A549 (cell line): Measurements from ENCODE around the gene GNG7. TPM values are rescaled to one million over a fixed set of nuclear protein-coding genes. Genes with fewer than 3 reads are reported as not detected.

Experiments
- ATAC-seq, 2 experiments: fragments of 200-7000 bp in 1 of 2; fragments of >200 bp in 1 of 2; cut with Nextera tagmentation in 1 of 2; cut with Tn5 transposase in 1 of 2; 3 replicates each; pipeline versions ENCODE4 v1.8.0 to v1.9.1; 2018 to 2020; ENCODE audit warnings: mild to moderate bottlenecking in 1 of 2, moderate library complexity in 1 of 2
- CTCF ChIA-PET: fragments of 300-600 bp; sonication (Branson Sonifier 250); formaldehyde crosslinking; extraction: SDS; loops from one replicate; lab custom pipeline; 2021; ENCODE audit warnings: antibody characterized with exemption, inconsistent platforms; lab: Yijun Ruan, JAX
- POLR2A ChIA-PET: fragments of 350-600 bp; formaldehyde crosslinking; extraction: SDS; loops from one replicate; lab custom pipeline; 2021; ENCODE audit warnings: antibody characterized with exemption, inconsistent platforms; lab: Yijun Ruan, JAX
- DNase-seq, 2 experiments: peaks; one replicate each; pipeline versions ENCODE4 v3.0.0 to v3.0.0-alpha.2; 2011 to 2016; ENCODE audit warnings: low read depth in 1 of 2, low spot score in 1 of 2
- FAIRE-seq: peaks from 2 replicates; lab custom pipeline; 2011; peaks lifted over from hg19 to GRCh38; lab: Jason Lieb, UNC
- H3K27ac ChIP-seq, 2 experiments: fragments of >200 bp; sonication (Bioruptor Twin); formaldehyde crosslinking; 3 replicates each; pipeline ENCODE4 v1.5.1; 2016 to 2017
- H3K4me1 ChIP-seq: fragments of >200 bp; sonication (Bioruptor Twin); formaldehyde crosslinking; 3 replicates; pipeline ENCODE4 v1.6.1; 2016
- H3K4me2 ChIP-seq: fragments of >200 bp; sonication (Bioruptor Twin); formaldehyde crosslinking; 3 replicates; pipeline ENCODE4 v1.6.1; 2016
- H3K4me3 ChIP-seq: fragments of >200 bp; sonication (Bioruptor Twin); formaldehyde crosslinking; 3 replicates; pipeline ENCODE4 v1.5.1; 2016
- H3K9me3 ChIP-seq: fragments of >200 bp; sonication (Bioruptor Twin); formaldehyde crosslinking; 3 replicates; pipeline ENCODE4 v1.6.1; 2016
- CEBPB ChIP-seq, 2 experiments: fragments of >200 bp in 1 of 2; sonication (Bioruptor Twin) in 1 of 2; formaldehyde crosslinking in 1 of 2; IDR thresholded peaks; 2 replicates each; pipeline ENCODE4 v1.6.1; 2012 to 2016
- EP300 ChIP-seq, 2 experiments: fragments of >200 bp; sonication (Bioruptor Twin); formaldehyde crosslinking; IDR thresholded peaks; 2 replicates in 1 of 2; 3 replicates in 1 of 2; pipeline ENCODE4 v1.6.1; 2016 to 2017
- ESRRA ChIP-seq: fragments of 150-350 bp; IDR thresholded peaks from 2 replicates; pipeline ENCODE4 v1.6.1; 2014; ENCODE audit warnings: mild to moderate bottlenecking, low read length, borderline replicate concordance
- FOSL2 ChIP-seq, 2 experiments: fragments of 450-650 bp in 1 of 2; fragments of >200 bp in 1 of 2; sonication (Bioruptor Twin) in 1 of 2; formaldehyde crosslinking; IDR thresholded peaks; 2 replicates each; pipeline versions ENCODE4 v1.5.0 to v1.6.1; 2016 to 2020; ENCODE audit warnings: mild to moderate bottlenecking in 1 of 2, moderate library complexity in 1 of 2
- HEYL ChIP-seq: fragments of 250-450 bp; sonication (Bioruptor Pico); IDR thresholded peaks from 2 replicates; pipeline ENCODE4 v1.8.0; 2021; ENCODE audit warnings: mild to moderate bottlenecking, moderate library complexity
- HOXB13 ChIP-seq: fragments of 250-450 bp; sonication (Bioruptor Pico); IDR thresholded peaks from 2 replicates; pipeline ENCODE4 v1.5.0; 2020; ENCODE audit warnings: low read depth, mild to moderate bottlenecking, moderate library complexity
- MYC ChIP-seq: IDR thresholded peaks from 2 replicates; pipeline ENCODE4 v1.6.1; 2012; ENCODE audit warnings: mild to moderate bottlenecking, inconsistent platforms, low read length, improper control_type of control experiment, borderline replicate concordance
- NPAS2 ChIP-seq: fragments of 250-450 bp; sonication (Bioruptor Pico); IDR thresholded peaks from 2 replicates; pipeline ENCODE4 v1.8.0; 2022; ENCODE audit warnings: mild to moderate bottlenecking, moderate library complexity, borderline replicate concordance
- NR3C1 ChIP-seq: fragments of >200 bp; sonication (Bioruptor Twin); formaldehyde crosslinking; IDR thresholded peaks from 3 replicates; pipeline ENCODE4 v1.6.1; 2017
- PHF8 ChIP-seq: fragments of 200-600 bp; sonication (generic); IDR thresholded peaks from 2 replicates; pipeline ENCODE4 v1.6.1; 2016; ENCODE audit warnings: low read depth, mild to moderate bottlenecking, antibody characterized with exemption, moderate library complexity, borderline replicate concordance
- POLR2A ChIP-seq: IDR thresholded peaks from 2 replicates; pipeline ENCODE4 v1.6.1; 2012; ENCODE audit warnings: mild to moderate bottlenecking, low read length
- POLR2AphosphoS2 ChIP-seq: conservative IDR thresholded peaks from 2 replicates; pipeline ENCODE4 v1.6.1; 2012; ENCODE audit warnings: low read length, improper control_type of control experiment, inconsistent platforms
- RARB ChIP-seq: fragments of 250-450 bp; sonication (Bioruptor Pico); IDR thresholded peaks from 2 replicates; pipeline ENCODE4 v1.8.0; 2021; ENCODE audit warnings: mild to moderate bottlenecking, moderate library complexity
- RNF2 ChIP-seq: fragments of 200-600 bp; sonication (generic); IDR thresholded peaks from 2 replicates; pipeline ENCODE4 v1.6.1; 2016; ENCODE audit warnings: low read depth, mild to moderate bottlenecking, antibody characterized with exemption, moderate library complexity, borderline replicate concordance
- TFCP2L1 ChIP-seq: fragments of 250-450 bp; sonication (Bioruptor Pico); IDR thresholded peaks from 2 replicates; pipeline ENCODE4 v1.5.0; 2021; ENCODE audit warnings: mild to moderate bottlenecking
- TP53 ChIP-seq: fragments of 250-450 bp; sonication (Bioruptor Pico); IDR thresholded peaks from 2 replicates; pipeline ENCODE4 v1.5.0; 2021; ENCODE audit warnings: mild to moderate bottlenecking, moderate library complexity
- WGBS: methylation state at CpG from one replicate; pipeline ENCODE4 v1.1.6; 2017; ENCODE audit errors: missing lambda C conversion rate; 5-methylcytosine and 5-hydroxymethylcytosine counted together
- polyA plus RNA-seq, 4 experiments: library from polyadenylated mRNA; depleted of rRNA in 3 of 4; stranded (reverse); fragments of >200 nt; fragmentation: RNase III in 1 of 4; extraction: RNeasy Plus Mini Kit Qiagen cat#74134 plus additional on column Dnase treatment in 1 of 4; gene quantifications; 2 replicates in 3 of 4; 3 replicates in 1 of 4; pipeline ENCODE4 v1.2.3, GENCODE V29; 2011 to 2017
- TF ChIP-seq, protein P1 (sequence below): fragments of 150-350 bp; IDR thresholded peaks from 2 replicates; pipeline ENCODE4 v1.6.1; 2014; ENCODE audit warnings: low read depth, mild to moderate bottlenecking, low read length
- TF ChIP-seq, protein P2 (sequence below): fragments of >200 bp; sonication (Bioruptor Twin); formaldehyde crosslinking; IDR thresholded peaks from 3 replicates; pipeline ENCODE4 v1.6.1; 2016
- TF ChIP-seq, protein P3 (sequence below): fragments of 450-650 bp; IDR thresholded peaks from 2 replicates; pipeline ENCODE4 v1.6.1; 2014; ENCODE audit warnings: antibody characterized with exemption
- TF ChIP-seq, protein P4 (sequence below): fragments of 200-600 bp; sonication (generic); IDR thresholded peaks from 2 replicates; pipeline ENCODE4 v1.6.1; 2016; ENCODE audit warnings: antibody characterized with exemption, mild to moderate bottlenecking, moderate library complexity
- TF ChIP-seq, protein P5 (sequence below): IDR thresholded peaks from 2 replicates; pipeline ENCODE4 v1.6.1; 2012; ENCODE audit warnings: low read depth, borderline replicate concordance
- TF ChIP-seq, protein P6 (sequence below): fragments of >200 bp; sonication (Bioruptor Twin); formaldehyde crosslinking; IDR thresholded peaks from 2 replicates; pipeline ENCODE4 v1.6.1; 2016

The GNG7 gene
- polyA plus RNA-seq, 2 of the 4 experiments (the other 2 are of a cell fraction) = 0.06 to 0.08 TPM

DNA sequence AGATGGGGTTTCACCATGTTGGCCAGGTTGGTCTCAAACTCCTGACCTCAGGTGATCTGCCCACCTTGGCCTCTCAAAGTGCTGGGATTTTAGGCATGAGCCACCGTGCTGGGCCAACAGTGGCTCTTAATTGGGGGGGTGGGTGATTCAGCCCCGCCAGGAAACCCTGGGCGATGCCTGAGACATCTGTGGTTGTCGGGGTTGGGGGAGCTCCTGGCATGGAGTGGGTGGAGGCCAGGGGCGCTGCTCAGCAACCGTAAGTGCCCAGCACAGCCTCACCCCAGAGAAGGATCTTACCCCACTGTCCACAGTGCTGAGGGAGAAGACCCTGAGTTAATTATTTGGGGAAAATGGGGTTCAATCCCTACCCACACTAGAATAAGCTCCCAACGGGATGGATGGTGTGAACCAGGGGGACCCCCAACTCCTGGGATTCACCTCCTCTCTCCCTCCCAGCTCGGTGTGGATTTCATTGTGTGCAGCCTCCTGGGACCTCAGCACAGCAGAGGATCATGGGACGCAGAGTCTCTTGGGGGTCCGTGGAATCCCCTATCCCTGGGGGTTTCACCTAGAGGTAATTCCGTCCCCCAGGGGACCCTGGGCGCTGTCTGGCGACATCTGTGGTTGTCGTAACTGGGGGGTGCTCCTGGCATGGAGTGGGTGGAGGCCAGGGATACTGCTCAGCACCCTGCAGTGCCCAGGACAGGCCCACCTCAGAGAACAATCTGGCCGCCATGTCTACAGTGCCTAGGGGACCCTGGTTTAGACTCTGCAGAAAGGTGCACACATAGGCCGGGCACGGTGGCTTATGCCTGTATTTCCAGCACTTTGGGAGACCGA, 157.7 kb downstream of the GNG7 start:
- H3K4me3 ChIP-seq = no peak overlapping the region
- TF ChIP-seq POLR2AphosphoS2 (no peak), HEYL (no peak), HOXB13 (CRISPR knock-in tag) (no peak), TFCP2L1 (CRISPR knock-in tag) (no peak), PHF8 (no peak), NPAS2 (CRISPR knock-in tag) (no peak), FOSL2 (IDR thresholded peaks at IDR 0.05) (no peak), FOSL2 (CRISPR knock-in tag; IDR thresholded peaks at IDR 0.05) (no peak)
- TF ChIP-seq, protein P1, sequence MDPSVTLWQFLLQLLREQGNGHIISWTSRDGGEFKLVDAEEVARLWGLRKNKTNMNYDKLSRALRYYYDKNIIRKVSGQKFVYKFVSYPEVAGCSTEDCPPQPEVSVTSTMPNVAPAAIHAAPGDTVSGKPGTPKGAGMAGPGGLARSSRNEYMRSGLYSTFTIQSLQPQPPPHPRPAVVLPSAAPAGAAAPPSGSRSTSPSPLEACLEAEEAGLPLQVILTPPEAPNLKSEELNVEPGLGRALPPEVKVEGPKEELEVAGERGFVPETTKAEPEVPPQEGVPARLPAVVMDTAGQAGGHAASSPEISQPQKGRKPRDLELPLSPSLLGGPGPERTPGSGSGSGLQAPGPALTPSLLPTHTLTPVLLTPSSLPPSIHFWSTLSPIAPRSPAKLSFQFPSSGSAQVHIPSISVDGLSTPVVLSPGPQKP = no peak
- TF ChIP-seq, protein P2, sequence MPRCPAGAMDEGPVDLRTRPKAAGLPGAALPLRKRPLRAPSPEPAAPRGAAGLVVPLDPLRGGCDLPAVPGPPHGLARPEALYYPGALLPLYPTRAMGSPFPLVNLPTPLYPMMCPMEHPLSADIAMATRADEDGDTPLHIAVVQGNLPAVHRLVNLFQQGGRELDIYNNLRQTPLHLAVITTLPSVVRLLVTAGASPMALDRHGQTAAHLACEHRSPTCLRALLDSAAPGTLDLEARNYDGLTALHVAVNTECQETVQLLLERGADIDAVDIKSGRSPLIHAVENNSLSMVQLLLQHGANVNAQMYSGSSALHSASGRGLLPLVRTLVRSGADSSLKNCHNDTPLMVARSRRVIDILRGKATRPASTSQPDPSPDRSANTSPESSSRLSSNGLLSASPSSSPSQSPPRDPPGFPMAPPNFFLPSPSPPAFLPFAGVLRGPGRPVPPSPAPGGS = no peak
- TF ChIP-seq, protein P3, sequence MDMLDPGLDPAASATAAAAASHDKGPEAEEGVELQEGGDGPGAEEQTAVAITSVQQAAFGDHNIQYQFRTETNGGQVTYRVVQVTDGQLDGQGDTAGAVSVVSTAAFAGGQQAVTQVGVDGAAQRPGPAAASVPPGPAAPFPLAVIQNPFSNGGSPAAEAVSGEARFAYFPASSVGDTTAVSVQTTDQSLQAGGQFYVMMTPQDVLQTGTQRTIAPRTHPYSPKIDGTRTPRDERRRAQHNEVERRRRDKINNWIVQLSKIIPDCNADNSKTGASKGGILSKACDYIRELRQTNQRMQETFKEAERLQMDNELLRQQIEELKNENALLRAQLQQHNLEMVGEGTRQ = no peak
- TF ChIP-seq, all 56 proteins: peak for 0
- CTCF ChIA-PET = interaction anchor here (1.0 to 4.9 kb wide), 4 partner anchors 11 to 69 kb away, joined by 3 to 17 read pairs (median 4); partner anchors contain the start of gene GADD45B
- peaks cover 60% of the 10 kb centered on the region for H3K4me1 ChIP-seq
- H3K27ac ChIP-seq = peak overlapping the region; percentile 97 to 100
- ATAC-seq (no peak), DNase-seq (no peak), FAIRE-seq (no peak)
- 89% methylated on average over 13 of the region's 18 CpGs for WGBS
- H3K4me2 ChIP-seq = peak overlapping the region; percentile 93; the same call in 2 of the 3 replicates
- H3K9me3 ChIP-seq = no peaks in the 10 kb centered on the region
- POLR2A ChIA-PET = interaction anchor here (5.3 kb wide), 1 partner anchor 67 kb away, joined by 191 read pairs; the partner anchor contains the start of gene GADD45B

DNA sequence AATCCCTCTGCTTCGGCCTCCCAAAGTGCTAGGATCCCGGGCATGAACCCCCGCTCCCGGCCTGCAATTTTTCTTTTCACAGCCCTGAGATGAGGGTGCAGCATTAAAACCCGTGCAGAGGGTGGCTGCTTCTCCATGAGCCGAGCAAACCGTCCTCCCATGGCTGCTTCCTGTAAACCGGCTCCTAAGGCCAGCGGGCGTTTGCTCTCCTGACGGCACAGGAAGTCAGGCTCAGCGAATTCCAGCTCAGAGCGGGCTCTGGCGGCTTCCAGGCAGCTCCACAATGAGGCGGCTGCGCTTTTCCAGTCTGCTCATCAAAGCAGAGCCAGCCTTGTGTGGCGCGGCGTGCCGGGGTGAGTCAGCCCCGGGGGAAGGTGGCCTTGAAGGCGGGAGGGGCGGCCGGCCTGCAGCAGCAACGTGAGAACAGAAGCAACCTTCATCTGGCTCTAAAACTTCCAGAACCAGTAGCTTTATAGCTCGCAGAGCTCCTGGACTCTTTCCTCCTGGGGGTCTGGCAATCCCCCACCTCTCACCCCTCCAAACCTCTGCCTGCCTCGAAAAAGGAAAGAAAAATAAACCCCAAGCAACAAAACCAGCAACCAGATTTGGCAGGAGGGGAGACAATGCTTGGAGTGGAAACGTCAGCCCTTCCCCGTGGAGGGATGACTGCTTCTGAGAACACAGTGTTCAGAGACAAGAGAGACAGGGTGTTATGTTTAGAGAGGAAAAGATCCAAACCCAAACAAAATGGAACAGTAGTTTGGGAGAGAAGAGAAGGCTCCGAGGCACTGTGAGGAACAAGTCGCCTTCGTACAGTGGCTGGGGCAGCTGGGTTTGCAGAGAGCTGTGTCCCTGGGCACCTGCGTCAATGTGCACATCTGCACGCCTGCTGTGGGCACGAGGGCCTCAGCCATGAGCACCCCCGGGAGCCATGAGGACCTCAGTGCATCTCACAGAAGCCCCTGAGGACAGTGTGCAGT, 158.7 kb downstream of the GNG7 start:
- ATAC-seq (peak; percentile 81 to 82), FAIRE-seq (no peak), DNase-seq (peak; percentile 73 to 93)
- ChIA-PET CTCF (interaction anchor here (0.9 to 4.9 kb wide), 13 partner anchors 9 to 68 kb away, joined by 3 to 47 read pairs (median 4); partner anchors contain the start of gene GADD45B), POLR2A (interaction anchor here (1.0 to 5.3 kb wide), 11 partner anchors 8 to 67 kb away, joined by 3 to 191 read pairs (median 5); partner anchors contain the start of gene GADD45B)
- H3K27ac ChIP-seq = peak overlapping the region; percentile 97 to 100
- peaks cover 64% of the 10 kb centered on the region for H3K4me1 ChIP-seq
- H3K9me3 ChIP-seq = no peaks in the 10 kb centered on the region
- H3K4me2 ChIP-seq = peak overlapping the region; percentile 93
- 21% methylated on average over 26 of the region's 36 CpGs for WGBS
- peak overlapping the region; percentile 33; the same call in 2 of the 3 replicates for H3K4me3 ChIP-seq
- TF ChIP-seq, protein P4, sequence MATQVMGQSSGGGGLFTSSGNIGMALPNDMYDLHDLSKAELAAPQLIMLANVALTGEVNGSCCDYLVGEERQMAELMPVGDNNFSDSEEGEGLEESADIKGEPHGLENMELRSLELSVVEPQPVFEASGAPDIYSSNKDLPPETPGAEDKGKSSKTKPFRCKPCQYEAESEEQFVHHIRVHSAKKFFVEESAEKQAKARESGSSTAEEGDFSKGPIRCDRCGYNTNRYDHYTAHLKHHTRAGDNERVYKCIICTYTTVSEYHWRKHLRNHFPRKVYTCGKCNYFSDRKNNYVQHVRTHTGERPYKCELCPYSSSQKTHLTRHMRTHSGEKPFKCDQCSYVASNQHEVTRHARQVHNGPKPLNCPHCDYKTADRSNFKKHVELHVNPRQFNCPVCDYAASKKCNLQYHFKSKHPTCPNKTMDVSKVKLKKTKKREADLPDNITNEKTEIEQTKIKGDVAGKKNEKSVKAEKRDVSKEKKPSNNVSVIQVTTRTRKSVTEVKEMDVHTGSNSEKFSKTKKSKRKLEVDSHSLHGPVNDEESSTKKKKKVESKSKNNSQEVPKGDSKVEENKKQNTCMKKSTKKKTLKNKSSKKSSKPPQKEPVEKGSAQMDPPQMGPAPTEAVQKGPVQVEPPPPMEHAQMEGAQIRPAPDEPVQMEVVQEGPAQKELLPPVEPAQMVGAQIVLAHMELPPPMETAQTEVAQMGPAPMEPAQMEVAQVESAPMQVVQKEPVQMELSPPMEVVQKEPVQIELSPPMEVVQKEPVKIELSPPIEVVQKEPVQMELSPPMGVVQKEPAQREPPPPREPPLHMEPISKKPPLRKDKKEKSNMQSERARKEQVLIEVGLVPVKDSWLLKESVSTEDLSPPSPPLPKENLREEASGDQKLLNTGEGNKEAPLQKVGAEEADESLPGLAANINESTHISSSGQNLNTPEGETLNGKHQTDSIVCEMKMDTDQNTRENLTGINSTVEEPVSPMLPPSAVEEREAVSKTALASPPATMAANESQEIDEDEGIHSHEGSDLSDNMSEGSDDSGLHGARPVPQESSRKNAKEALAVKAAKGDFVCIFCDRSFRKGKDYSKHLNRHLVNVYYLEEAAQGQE = no peak
- TF ChIP-seq HEYL (no peak), ESRRA (no peak), EP300 (IDR thresholded peaks at IDR 0.05) (peak in 1 of 2 experiments; percentile 37; a peak in 1 of 5 replicates), TP53 (no peak), MYC (no peak), POLR2A (no peak), RNF2 (no peak), RARB (no peak), NR3C1 (no peak), POLR2AphosphoS2 (no peak), CEBPB (IDR thresholded peaks at IDR 0.05) (no peak)
- TF ChIP-seq, protein P3 = no peak
- TF ChIP-seq, protein P5, sequence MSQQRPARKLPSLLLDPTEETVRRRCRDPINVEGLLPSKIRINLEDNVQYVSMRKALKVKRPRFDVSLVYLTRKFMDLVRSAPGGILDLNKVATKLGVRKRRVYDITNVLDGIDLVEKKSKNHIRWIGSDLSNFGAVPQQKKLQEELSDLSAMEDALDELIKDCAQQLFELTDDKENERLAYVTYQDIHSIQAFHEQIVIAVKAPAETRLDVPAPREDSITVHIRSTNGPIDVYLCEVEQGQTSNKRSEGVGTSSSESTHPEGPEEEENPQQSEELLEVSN = peak; percentile 81
- TF ChIP-seq, protein P6, sequence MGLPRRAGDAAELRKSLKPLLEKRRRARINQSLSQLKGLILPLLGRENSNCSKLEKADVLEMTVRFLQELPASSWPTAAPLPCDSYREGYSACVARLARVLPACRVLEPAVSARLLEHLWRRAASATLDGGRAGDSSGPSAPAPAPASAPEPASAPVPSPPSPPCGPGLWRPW = no peak
